Measurements from ENCODE around the gene SMC4.

The SMC4 gene

DNA sequence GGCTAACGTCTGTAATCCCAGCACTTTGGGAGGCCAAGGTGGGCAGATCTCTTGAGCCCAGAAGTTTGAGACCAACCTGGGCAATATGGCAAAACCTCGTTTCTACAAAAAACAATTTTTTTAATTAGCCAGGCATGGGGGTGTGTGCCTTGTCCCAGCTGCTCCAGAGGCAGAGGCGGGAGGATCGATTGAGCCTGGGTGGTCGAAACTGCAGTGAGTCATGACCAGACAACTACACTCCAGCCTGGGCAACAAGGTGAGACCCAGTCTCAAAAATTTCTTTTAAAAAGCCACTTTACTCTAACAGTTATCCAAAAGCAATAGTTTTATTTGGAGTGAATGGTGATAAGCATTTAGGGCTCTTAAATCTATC, 37.6 kb downstream of the SMC4 start:
- ChIA-PET CTCF (no interaction called here), POLR2A (no interaction called here)
- Histone ChIP-seq H3K4me3 (ENCODE audit: control insufficient read depth in 1 of 7, extremely low read depth in 1 of 7, insufficient read depth in 4 of 7, low read depth in 2 of 7, low read length in 6 of 7) (no peak overlapping the region), H3K36me3 (ENCODE audit: control insufficient read depth in 4 of 4, insufficient read depth in 4 of 4, low read length in 3 of 4) (peaks cover 17 to 62% (median 38%) of the 10 kb centered on the region in 4 experiments), H3K4me1 (ENCODE audit: control extremely low read depth in 1 of 4, control insufficient read depth in 4 of 4, insufficient read depth in 4 of 4, low read length in 3 of 4) (no peaks in the 10 kb centered on the region), H3K27me3 (replicated peaks in 2 of 5; ENCODE audit: control insufficient read depth in 4 of 5, insufficient read depth in 5 of 5, low read length in 4 of 5) (no peaks in the 10 kb centered on the region), H3K9me3 (ENCODE audit: control extremely low read depth in 1 of 5, control insufficient read depth in 4 of 5, insufficient read depth in 2 of 5, low read depth in 1 of 5, low read length in 4 of 5) (no peaks in the 10 kb centered on the region), H3K27ac (ENCODE audit: insufficient read depth in 1 of 2, low read depth in 1 of 2, low read length in 2 of 2, poor library complexity in 1 of 2, severe bottlenecking in 2 of 2) (no peak overlapping the region)
- 85% methylated on average over 5 of the region's 5 CpGs for WGBS (ENCODE audit: insufficient coverage)
- DNase-seq: no peak

DNA sequence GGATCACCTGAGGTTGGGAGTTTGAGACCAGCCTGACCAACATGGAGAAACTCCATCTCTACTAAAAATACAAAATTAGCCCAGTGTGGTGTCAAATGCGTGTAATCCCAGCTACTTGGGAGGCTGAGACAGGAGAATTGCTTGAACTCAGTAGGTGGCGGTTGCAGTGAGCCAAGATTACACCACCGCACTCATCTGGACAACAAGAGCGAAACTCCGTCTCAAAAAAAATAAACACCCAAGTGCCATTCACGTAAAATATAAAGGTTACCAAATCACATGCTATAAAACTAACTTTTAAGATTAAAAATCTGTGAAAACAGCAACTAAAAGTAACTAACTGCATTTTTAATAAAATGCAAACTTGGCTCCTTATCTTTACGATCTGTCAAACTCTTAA, 41.2 kb downstream of the SMC4 start:
- Histone ChIP-seq H3K27ac (ENCODE audit: insufficient read depth in 1 of 2, low read depth in 1 of 2, low read length in 2 of 2, poor library complexity in 1 of 2, severe bottlenecking in 2 of 2) (no peak overlapping the region), H3K4me1 (ENCODE audit: control extremely low read depth in 1 of 4, control insufficient read depth in 4 of 4, insufficient read depth in 4 of 4, low read length in 3 of 4) (no peaks in the 10 kb centered on the region), H3K4me3 (ENCODE audit: control insufficient read depth in 1 of 7, extremely low read depth in 1 of 7, insufficient read depth in 4 of 7, low read depth in 2 of 7, low read length in 6 of 7) (no peak overlapping the region), H3K27me3 (replicated peaks in 2 of 5; ENCODE audit: control insufficient read depth in 4 of 5, insufficient read depth in 5 of 5, low read length in 4 of 5) (no peaks in the 10 kb centered on the region), H3K9me3 (ENCODE audit: control extremely low read depth in 1 of 5, control insufficient read depth in 4 of 5, insufficient read depth in 2 of 5, low read depth in 1 of 5, low read length in 4 of 5) (no peaks in the 10 kb centered on the region), H3K36me3 (ENCODE audit: control insufficient read depth in 4 of 4, insufficient read depth in 4 of 4, low read length in 3 of 4) (peaks cover 10 to 44% (median 22%) of the 10 kb centered on the region in 4 experiments)
- ChIA-PET POLR2A (no interaction called here), CTCF (interaction anchor here (1.2 kb wide), 1 partner anchor 9 kb away, joined by 5 read pairs; the partner anchor contains the start of gene TRIM59)
- WGBS (ENCODE audit: insufficient coverage): 100% methylated on average over 7 of the region's 7 CpGs
- no peak for DNase-seq

DNA sequence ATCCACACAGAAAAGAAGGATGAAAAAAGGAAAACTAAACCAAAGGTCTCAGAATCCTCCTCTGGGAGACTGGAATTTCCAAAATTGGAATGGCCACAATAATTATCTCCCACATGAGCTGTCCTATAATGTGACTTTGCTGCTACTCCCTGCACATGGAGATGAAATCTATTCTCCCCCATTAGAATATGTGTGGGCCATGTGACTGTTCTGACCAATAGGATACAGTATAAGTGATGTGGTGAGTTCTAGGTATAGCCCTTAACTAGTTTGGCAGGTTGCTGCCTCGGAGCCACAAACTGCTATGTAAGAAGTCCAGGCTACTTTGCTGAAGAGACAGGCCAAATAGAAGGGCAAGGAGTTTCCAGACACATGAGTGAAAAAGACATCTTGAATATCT, 45.0 kb downstream of the SMC4 start:
- 100% methylated on average over 1 of the region's 1 CpG for WGBS (ENCODE audit: insufficient coverage)
- no peak overlapping the region for H3K27ac ChIP-seq (ENCODE audit: insufficient read depth in 1 of 2, low read depth in 1 of 2, low read length in 2 of 2, poor library complexity in 1 of 2, severe bottlenecking in 2 of 2)
- peaks cover 5 to 31% (median 7%) of the 10 kb centered on the region in 4 experiments for H3K36me3 ChIP-seq (ENCODE audit: control insufficient read depth in 4 of 4, insufficient read depth in 4 of 4, low read length in 3 of 4)
- H3K4me3 ChIP-seq (ENCODE audit: control insufficient read depth in 1 of 7, extremely low read depth in 1 of 7, insufficient read depth in 4 of 7, low read depth in 2 of 7, low read length in 6 of 7): no peak overlapping the region
- H3K4me1 ChIP-seq (ENCODE audit: control extremely low read depth in 1 of 4, control insufficient read depth in 4 of 4, insufficient read depth in 4 of 4, low read length in 3 of 4): peaks cover 4 to 22% (median 10%) of the 10 kb centered on the region in 4 experiments
- H3K27me3 ChIP-seq (replicated peaks in 2 of 5; ENCODE audit: control insufficient read depth in 4 of 5, insufficient read depth in 5 of 5, low read length in 4 of 5): no peaks in the 10 kb centered on the region
- ChIA-PET POLR2A (no interaction called here), CTCF (interaction anchor here (1.2 kb wide), 1 partner anchor 20 kb away, joined by 3 read pairs; no protein-coding TSS in a partner anchor)
- H3K9me3 ChIP-seq (ENCODE audit: control extremely low read depth in 1 of 5, control insufficient read depth in 4 of 5, insufficient read depth in 2 of 5, low read depth in 1 of 5, low read length in 4 of 5): no peaks in the 10 kb centered on the region
- DNase-seq: peak in 1 of 3 donors; percentile 13

DNA sequence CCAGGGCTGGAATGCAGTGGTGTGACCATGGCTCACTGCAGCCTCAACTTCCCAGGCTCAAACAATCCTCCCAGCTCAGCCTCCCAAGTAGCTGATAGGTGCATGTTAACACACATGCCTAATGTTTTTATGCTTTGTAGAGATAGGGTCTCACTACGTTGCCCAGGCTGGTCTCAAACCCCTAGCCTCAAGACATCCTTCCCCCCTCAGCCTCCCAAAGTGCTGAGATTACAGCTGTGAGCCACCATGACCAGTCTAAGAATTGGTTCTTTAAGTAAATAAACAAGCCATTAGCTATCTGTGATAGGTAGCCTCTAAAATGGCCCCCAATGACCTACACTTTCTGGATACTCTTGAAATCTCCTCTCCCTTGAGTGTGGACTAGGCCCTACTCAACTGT, 46.4 kb downstream of the SMC4 start:
- CTCF ChIA-PET: interaction anchor here (0.8 to 0.9 kb wide), 2 partner anchors 31 to 32 kb away, joined by 3 read pairs; no protein-coding TSS in a partner anchor
- peaks cover 0 to 5% (median 0%) of the 10 kb centered on the region in 5 experiments for H3K9me3 ChIP-seq (ENCODE audit: control extremely low read depth in 1 of 5, control insufficient read depth in 4 of 5, insufficient read depth in 2 of 5, low read depth in 1 of 5, low read length in 4 of 5)
- H3K4me3 ChIP-seq (ENCODE audit: control insufficient read depth in 1 of 7, extremely low read depth in 1 of 7, insufficient read depth in 4 of 7, low read depth in 2 of 7, low read length in 6 of 7): no peak overlapping the region
- H3K27ac ChIP-seq (ENCODE audit: insufficient read depth in 1 of 2, low read depth in 1 of 2, low read length in 2 of 2, poor library complexity in 1 of 2, severe bottlenecking in 2 of 2): no peak overlapping the region
- H3K27me3 ChIP-seq (replicated peaks in 2 of 5; ENCODE audit: control insufficient read depth in 4 of 5, insufficient read depth in 5 of 5, low read length in 4 of 5): peaks cover 0 to 3% (median 0%) of the 10 kb centered on the region in 5 experiments
- POLR2A ChIA-PET: no interaction called here
- H3K36me3 ChIP-seq (ENCODE audit: control insufficient read depth in 4 of 4, insufficient read depth in 4 of 4, low read length in 3 of 4): peaks cover 2 to 27% (median 4%) of the 10 kb centered on the region in 4 experiments
- H3K4me1 ChIP-seq (ENCODE audit: control extremely low read depth in 1 of 4, control insufficient read depth in 4 of 4, insufficient read depth in 4 of 4, low read length in 3 of 4): peaks cover 4 to 28% (median 12%) of the 10 kb centered on the region in 4 experiments
- no peak for DNase-seq
- no CpG with 5 or more reads among the region's 1 CpG for WGBS (ENCODE audit: insufficient coverage)

DNA sequence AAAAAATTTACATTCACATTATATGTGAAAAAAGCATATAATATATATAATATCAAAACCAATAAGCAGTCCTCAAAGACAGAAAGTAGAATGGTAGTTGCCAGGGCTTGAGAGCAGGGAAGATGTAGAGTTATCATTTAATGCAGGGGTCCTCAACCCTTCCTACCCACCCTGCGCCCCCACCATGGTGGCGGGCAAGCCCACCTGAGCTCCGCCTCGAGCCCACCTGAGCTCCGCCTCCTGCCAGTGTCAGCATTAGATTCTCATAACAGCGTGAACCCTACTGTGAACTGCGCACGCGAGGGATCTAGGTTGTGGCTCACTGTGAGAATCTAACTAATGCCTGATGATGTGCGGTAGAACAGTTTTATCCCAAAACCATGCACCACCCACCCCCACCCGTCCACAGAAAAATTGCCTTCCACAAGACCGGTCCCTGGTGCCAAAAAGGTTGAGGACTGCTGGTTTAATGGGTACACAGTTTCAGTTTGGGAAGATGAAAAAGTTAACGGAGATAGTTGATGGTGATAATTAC, 47.1 kb downstream of the SMC4 start:
- H3K27me3 ChIP-seq (replicated peaks in 2 of 5; ENCODE audit: control insufficient read depth in 4 of 5, insufficient read depth in 5 of 5, low read length in 4 of 5): peaks cover 0 to 3% (median 0%) of the 10 kb centered on the region in 5 experiments
- ChIA-PET POLR2A (no interaction called here), CTCF (interaction anchor here (0.9 kb wide), 1 partner anchor 33 kb away, joined by 3 read pairs; no protein-coding TSS in a partner anchor)
- H3K36me3 ChIP-seq (ENCODE audit: control insufficient read depth in 4 of 4, insufficient read depth in 4 of 4, low read length in 3 of 4): peaks cover 2 to 27% (median 4%) of the 10 kb centered on the region in 4 experiments
- H3K27ac ChIP-seq (ENCODE audit: insufficient read depth in 1 of 2, low read depth in 1 of 2, low read length in 2 of 2, poor library complexity in 1 of 2, severe bottlenecking in 2 of 2): no peak overlapping the region
- no peak for DNase-seq
- H3K4me1 ChIP-seq (ENCODE audit: control extremely low read depth in 1 of 4, control insufficient read depth in 4 of 4, insufficient read depth in 4 of 4, low read length in 3 of 4): peaks cover 4 to 28% (median 12%) of the 10 kb centered on the region in 4 experiments
- peaks cover 0 to 5% (median 0%) of the 10 kb centered on the region in 5 experiments for H3K9me3 ChIP-seq (ENCODE audit: control extremely low read depth in 1 of 5, control insufficient read depth in 4 of 5, insufficient read depth in 2 of 5, low read depth in 1 of 5, low read length in 4 of 5)
- no peak overlapping the region for H3K4me3 ChIP-seq (ENCODE audit: control insufficient read depth in 1 of 7, extremely low read depth in 1 of 7, insufficient read depth in 4 of 7, low read depth in 2 of 7, low read length in 6 of 7)
- 100% methylated on average over 4 of the region's 13 CpGs for WGBS (ENCODE audit: insufficient coverage)

DNA sequence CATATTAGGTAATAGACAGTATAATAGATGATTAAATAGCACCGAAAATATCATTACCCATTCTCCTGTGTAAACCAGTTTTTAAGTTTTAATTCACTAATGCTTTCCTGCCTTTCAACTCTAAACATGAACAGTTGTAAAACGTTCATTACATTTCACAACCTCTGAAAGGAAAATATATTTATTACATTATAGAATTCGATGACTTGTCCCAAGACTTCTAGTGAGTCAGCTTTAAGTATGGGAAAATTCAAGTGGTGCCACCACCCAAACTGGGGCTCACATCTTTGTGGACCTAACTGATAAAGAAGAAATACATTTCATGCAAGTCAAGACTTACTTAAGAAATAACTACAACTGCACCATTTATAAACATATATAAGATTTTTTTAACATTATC, 48.1 kb downstream of the SMC4 start:
- no CpG with 5 or more reads among the region's 3 CpGs for WGBS (ENCODE audit: insufficient coverage)
- H3K9me3 ChIP-seq (ENCODE audit: control extremely low read depth in 1 of 5, control insufficient read depth in 4 of 5, insufficient read depth in 2 of 5, low read depth in 1 of 5, low read length in 4 of 5): peaks cover 0 to 5% (median 0%) of the 10 kb centered on the region in 5 experiments
- ChIA-PET CTCF (no interaction called here), POLR2A (interaction anchor here (0.5 kb wide), 1 partner anchor 41 kb away, joined by 3 read pairs; no protein-coding TSS in a partner anchor)
- peaks cover 4 to 28% (median 12%) of the 10 kb centered on the region in 4 experiments for H3K4me1 ChIP-seq (ENCODE audit: control extremely low read depth in 1 of 4, control insufficient read depth in 4 of 4, insufficient read depth in 4 of 4, low read length in 3 of 4)
- peaks cover 0 to 3% (median 0%) of the 10 kb centered on the region in 5 experiments for H3K27me3 ChIP-seq (replicated peaks in 2 of 5; ENCODE audit: control insufficient read depth in 4 of 5, insufficient read depth in 5 of 5, low read length in 4 of 5)
- H3K36me3 ChIP-seq (ENCODE audit: control insufficient read depth in 4 of 4, insufficient read depth in 4 of 4, low read length in 3 of 4): peaks cover 2 to 23% (median 4%) of the 10 kb centered on the region in 4 experiments
- DNase-seq: peak in 1 of 3 donors; percentile 13
- peak overlapping the region in 1 of 2 experiments; percentile 85 for H3K27ac ChIP-seq (ENCODE audit: insufficient read depth in 1 of 2, low read depth in 1 of 2, low read length in 2 of 2, poor library complexity in 1 of 2, severe bottlenecking in 2 of 2)
- H3K4me3 ChIP-seq (ENCODE audit: control insufficient read depth in 1 of 7, extremely low read depth in 1 of 7, insufficient read depth in 4 of 7, low read depth in 2 of 7, low read length in 6 of 7): peak overlapping the region in 1 of 7 experiments; percentile 40

Data from common myeloid progenitor, CD34-positive (primary cell).